Measurements from ENCODE around the gene SENP7.
"Not testable (repeated sequence)": the region's sequence is repeated elsewhere in the genome, so short reads cannot be mapped to it uniquely, and the experiment has no call there.

The SENP7 gene

GRCh38 chr3:101312545-101312944, 200.5 kb downstream of the SENP7 start:
- no peak for DNase-seq

GRCh38 chr3:101311676-101312075, 201.3 kb downstream of the SENP7 start:
- DNase-seq, result no peak

GRCh38 chr3:101310978-101311375, 202.0 kb downstream of the SENP7 start:
- no peak for DNase-seq

- not testable (repeated sequence) for DNase-seq
Observed at GRCh38 chr3:101308147-101308772, 204.8 kb downstream of the SENP7 start.

- no peak for DNase-seq
Observed at GRCh38 chr3:101303836-101304235, 209.2 kb downstream of the SENP7 start.

- DNase-seq, result no peak
Observed at GRCh38 chr3:101303089-101303731, 209.8 kb downstream of the SENP7 start.

GRCh38 chr3:101300073-101300472, 212.9 kb downstream of the SENP7 start:
- no peak for DNase-seq

GRCh38 chr3:101292027-101292426, 221.0 kb downstream of the SENP7 start:
- no peak for DNase-seq

- DNase-seq, result no peak
Observed at GRCh38 chr3:101288294-101288693, 224.7 kb downstream of the SENP7 start.

- DNase-seq, result no peak
Observed at GRCh38 chr3:101284757-101285156, 228.3 kb downstream of the SENP7 start.

GRCh38 chr3:101281521-101282030, 231.4 kb downstream of the SENP7 start:
- no peak for DNase-seq

GRCh38 chr3:101279765-101280385, 233.1 kb downstream of the SENP7 start:
- no peak for DNase-seq

GRCh38 chr3:101279162-101279561, 233.8 kb downstream of the SENP7 start:
- no peak for DNase-seq

- no peak for DNase-seq
Observed at GRCh38 chr3:101278727-101279126, 234.3 kb downstream of the SENP7 start.

Measured in CD4-positive, alpha-beta T cell treated with Interleukin-1 beta for 1 hour (primary cell).